Esophagus (tissue), 2 donors: Measurements from ENCODE around the gene AMTN. TPM values are rescaled to one million over a fixed set of nuclear protein-coding genes. Genes with fewer than 3 reads are reported as not detected.
"Not testable (repeated sequence)": the region's sequence is repeated elsewhere in the genome, so short reads cannot be mapped to it uniquely, and the experiment has no call there.

Experiments used
- H3K27ac ChIP-seq, 2 donors: one replicate each; pipeline ENCODE4 v1.5.1; 2013; ENCODE audit warnings: low read depth in 2 of 2, mild to moderate bottlenecking in 2 of 2, inconsistent platforms in 1 of 2, low read length in 1 of 2, moderate library complexity in 1 of 2
- H3K27me3 ChIP-seq, 2 donors: one replicate each; pipeline ENCODE4 v1.6.1; 2013; ENCODE audit warnings: low read length in 2 of 2, control low read depth in 1 of 2, mild to moderate bottlenecking in 1 of 2; ENCODE audit not compliant: insufficient read depth in 2 of 2, control insufficient read depth in 1 of 2
- H3K36me3 ChIP-seq, 2 donors: one replicate each; pipeline ENCODE4 v1.6.1; 2013; ENCODE audit warnings: low read length in 1 of 2; ENCODE audit not compliant: control insufficient read depth in 2 of 2, insufficient read depth in 2 of 2
- H3K4me1 ChIP-seq, 2 donors: one replicate each; pipeline ENCODE4 v1.6.1; 2013; ENCODE audit warnings: low read length in 1 of 2; ENCODE audit not compliant: control insufficient read depth in 2 of 2, insufficient read depth in 2 of 2
- H3K4me3 ChIP-seq, 2 donors: one replicate each; pipeline ENCODE4 v1.5.1; 2013; ENCODE audit warnings: low read length in 2 of 2, mild to moderate bottlenecking in 2 of 2, low read depth in 1 of 2, moderate library complexity in 1 of 2
- H3K9me3 ChIP-seq, 2 donors: one replicate each; pipeline ENCODE4 v1.6.1; 2013; ENCODE audit warnings: mild to moderate bottlenecking in 2 of 2, low read depth in 1 of 2, low read length in 1 of 2, moderate library complexity in 1 of 2; ENCODE audit not compliant: control insufficient read depth in 2 of 2, insufficient read depth in 1 of 2
- WGBS, 2 donors: extraction: QIAGEN DNeasy Blood & Tissue Kit; methylation state at CpG; one replicate each; pipeline ENCODE4 v1.1.7; 2013; 5-methylcytosine and 5-hydroxymethylcytosine counted together
- polyA plus RNA-seq, 2 donors: library from polyadenylated mRNA; stranded (reverse); fragments of 200-250 nt; gene quantifications; one replicate each; pipeline ENCODE4 v1.2.3, GENCODE V29; 2013
- donor health status: healthy with polysubstance abuse.
- donor health status: Bipolar disorder and iron deficiency.

The AMTN gene, protein sequence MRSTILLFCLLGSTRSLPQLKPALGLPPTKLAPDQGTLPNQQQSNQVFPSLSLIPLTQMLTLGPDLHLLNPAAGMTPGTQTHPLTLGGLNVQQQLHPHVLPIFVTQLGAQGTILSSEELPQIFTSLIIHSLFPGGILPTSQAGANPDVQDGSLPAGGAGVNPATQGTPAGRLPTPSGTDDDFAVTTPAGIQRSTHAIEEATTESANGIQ
- polyA plus RNA-seq: under 1 TPM; 0.09 to 0.47 TPM

DNA sequence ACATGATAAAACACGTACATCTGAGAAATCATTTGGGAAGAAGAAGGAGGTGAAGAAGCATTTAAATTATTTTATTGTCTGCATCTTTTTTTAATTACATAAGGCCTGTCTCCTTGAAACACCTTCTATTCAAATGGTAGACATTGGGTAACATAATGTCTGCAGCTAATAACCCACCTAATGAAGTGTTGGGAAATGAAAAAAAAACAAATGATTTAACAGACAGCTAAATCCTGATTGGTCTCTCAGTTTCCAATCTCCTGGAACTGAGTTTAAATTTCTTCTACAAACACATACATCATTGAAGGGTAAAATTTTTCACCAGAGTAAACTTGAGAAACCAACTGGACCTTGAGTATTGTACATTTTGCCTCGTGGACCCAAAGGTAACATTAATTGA, at the start of gene AMTN:
AMTN (plus strand) TSS at position 301 of the 400 bp plus-strand sequence. CDS start 209 bp downstream, outside the sequence.
- no peak within 1 kb of the TSS for H3K27ac ChIP-seq
- no peaks in the 10 kb centered on the region for H3K9me3 ChIP-seq
- no peak within 1 kb of the TSS for H3K4me3 ChIP-seq
- H3K27me3 ChIP-seq: peaks cover 0 to 2% of the 10 kb centered on the region in 2 donors
- 63 to 69% methylated on average over 2 of the region's 2 CpGs for WGBS, 2 donors
- H3K4me1 ChIP-seq: no peaks in the 10 kb centered on the region
- no peaks in the 10 kb centered on the region for H3K36me3 ChIP-seq

DNA sequence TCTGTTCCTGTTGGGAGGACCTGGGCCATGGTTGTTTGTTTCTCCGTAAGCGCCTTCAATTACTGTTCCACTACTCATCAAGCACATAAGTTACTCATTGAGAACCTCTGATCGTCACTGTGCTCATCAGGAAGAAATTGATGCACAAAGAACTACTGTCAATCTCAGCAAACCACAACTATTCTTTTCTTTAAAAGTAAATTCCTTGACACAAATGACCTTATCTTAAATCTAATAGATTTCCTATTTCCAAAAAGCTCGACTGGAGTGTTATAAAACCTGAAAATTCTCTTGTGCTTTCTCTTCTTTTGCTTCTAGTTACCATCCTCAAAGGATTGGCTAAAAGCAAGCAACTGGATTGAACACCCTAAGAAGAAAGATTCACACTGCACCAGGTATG, 46.5 kb upstream of the AMTN start, which contains the start of gene MUC7:
MUC7 (plus strand) TSS at position 301 of the 400 bp plus-strand sequence. CDS start 1,825 bp downstream, outside the sequence.
- Histone ChIP-seq H3K4me1 (no peaks in the 10 kb centered on the region), H3K4me3 (no peak within 1 kb of the TSS), H3K9me3 (no peaks in the 10 kb centered on the region), H3K36me3 (no peaks in the 10 kb centered on the region), H3K27me3 (no peaks in the 10 kb centered on the region), H3K27ac (no peak within 1 kb of the TSS)
- WGBS, 2 donors: 69% methylated on average over 4 of the region's 4 CpGs

DNA sequence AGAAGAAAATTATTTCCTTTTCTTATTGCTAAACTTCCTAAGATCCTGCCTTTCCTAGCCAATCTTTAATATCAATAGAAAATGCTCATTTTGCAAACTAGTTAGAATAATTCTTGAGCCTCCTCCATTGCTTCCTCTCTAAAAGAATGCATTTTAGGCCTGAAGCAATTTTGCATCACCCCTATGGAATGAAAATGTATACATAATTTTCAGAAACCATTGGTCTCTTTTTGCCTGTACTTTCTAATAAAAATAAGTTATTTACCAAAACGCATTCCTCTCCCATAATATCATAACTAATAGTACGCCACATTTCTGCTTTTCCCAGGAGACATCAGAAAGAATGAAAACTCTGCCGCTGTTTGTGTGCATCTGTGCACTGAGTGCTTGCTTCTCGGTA, 44.7 kb upstream of the AMTN start:
- Histone ChIP-seq H3K27me3 (no peaks in the 10 kb centered on the region), H3K4me3 (no peak overlapping the region), H3K4me1 (no peaks in the 10 kb centered on the region), H3K27ac (no peak overlapping the region), H3K36me3 (no peaks in the 10 kb centered on the region), H3K9me3 (no peaks in the 10 kb centered on the region)
- 86 to 88% methylated on average over 4 of the region's 4 CpGs for WGBS, 2 donors

DNA sequence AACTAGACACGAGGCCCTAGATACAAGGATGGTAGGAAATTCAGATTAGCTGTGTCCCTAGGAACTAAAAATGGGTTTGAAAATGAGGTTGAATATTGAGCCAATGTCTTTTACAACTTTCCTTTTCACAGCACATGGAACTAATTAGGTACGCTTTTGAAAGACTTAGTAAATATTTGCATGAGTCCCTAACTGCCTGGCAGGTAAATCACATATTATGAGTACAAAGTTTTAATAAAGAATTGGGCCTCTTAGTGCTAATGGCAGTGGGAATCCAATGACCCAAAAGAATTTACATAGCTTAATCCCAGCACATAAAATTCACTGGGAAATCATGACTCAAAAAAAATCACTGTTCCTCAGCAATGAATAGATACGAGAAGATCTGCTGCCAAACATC, 29.6 kb upstream of the AMTN start:
- Histone ChIP-seq H3K4me3 (no peak overlapping the region), H3K27ac (no peak overlapping the region), H3K4me1 (no peaks in the 10 kb centered on the region), H3K36me3 (no peaks in the 10 kb centered on the region), H3K27me3 (no peaks in the 10 kb centered on the region), H3K9me3 (no peaks in the 10 kb centered on the region)
- WGBS, 2 donors: 52 to 62% methylated on average over 3 of the region's 3 CpGs

DNA sequence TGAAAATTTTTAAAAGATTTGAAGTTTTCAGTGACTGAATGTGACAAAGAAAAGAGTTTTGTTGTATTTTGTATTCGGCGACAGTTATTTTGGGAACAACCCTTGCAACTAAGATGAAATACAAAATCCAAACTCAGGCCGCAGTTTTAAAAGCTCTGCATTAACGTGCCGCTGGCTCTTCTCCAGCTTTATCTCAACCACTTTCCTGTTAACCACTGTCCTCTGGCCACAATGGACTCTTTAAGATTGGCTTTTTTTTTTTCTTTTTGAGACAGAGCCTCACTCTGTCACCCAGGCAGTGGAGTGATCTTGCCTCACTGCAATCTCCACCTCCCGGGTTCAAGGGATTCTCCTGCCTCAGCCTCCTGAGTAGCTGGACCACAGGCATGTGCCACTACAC, 22.1 kb upstream of the AMTN start:
- H3K27ac ChIP-seq: no peak overlapping the region
- no peak overlapping the region for H3K4me3 ChIP-seq
- no peaks in the 10 kb centered on the region for H3K9me3 ChIP-seq
- H3K36me3 ChIP-seq: no peaks in the 10 kb centered on the region
- H3K27me3 ChIP-seq: no peaks in the 10 kb centered on the region
- no peaks in the 10 kb centered on the region for H3K4me1 ChIP-seq
- WGBS, 2 donors: 70 to 85% methylated on average over 6 of the region's 6 CpGs

DNA sequence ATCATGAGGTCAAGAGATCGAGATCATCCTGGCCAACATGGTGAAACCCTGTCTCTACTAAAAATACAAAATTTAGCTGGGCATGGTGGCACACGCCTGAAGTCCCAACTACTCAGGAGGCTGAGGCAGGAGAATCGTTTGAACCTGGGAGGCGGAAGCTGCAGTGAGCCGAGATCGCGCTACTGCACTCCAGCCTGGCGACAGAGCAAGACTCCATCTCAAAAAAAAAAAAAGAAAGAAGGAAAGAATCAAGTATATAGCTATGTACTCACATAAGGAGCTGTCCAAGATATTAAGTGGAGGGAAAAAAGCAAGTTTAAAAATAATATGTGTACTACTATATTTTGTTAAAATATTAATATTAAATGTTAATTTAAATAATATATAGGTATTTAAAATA, 16.5 kb upstream of the AMTN start:
- H3K27ac ChIP-seq, H3K36me3 ChIP-seq, H3K9me3 ChIP-seq, H3K4me1 ChIP-seq, H3K27me3 ChIP-seq, H3K4me3 ChIP-seq: not testable (repeated sequence)
- 78 to 90% methylated on average over 8 of the region's 8 CpGs for WGBS, 2 donors

DNA sequence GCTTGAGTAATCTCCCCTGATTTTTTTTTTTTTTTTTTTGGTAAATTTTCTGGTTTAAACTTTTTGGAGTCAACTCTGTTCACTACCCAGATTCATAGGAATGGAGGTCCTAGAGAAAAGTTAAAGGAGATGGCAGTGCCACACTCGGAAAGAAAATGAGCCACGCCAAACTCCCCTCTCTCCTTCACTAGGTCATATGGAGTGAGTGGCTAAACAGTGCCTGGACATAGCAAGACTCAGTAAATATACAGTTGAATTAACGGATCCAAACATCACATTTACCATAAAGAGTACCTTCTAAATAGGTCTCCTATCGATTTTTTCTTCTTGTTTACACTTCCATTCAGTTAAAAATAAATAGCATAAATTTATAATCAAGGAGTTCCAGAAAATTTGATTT, 13.6 kb upstream of the AMTN start:
- H3K27ac ChIP-seq: no peak overlapping the region
- H3K36me3 ChIP-seq: no peaks in the 10 kb centered on the region
- 46 to 51% methylated on average over 4 of the region's 4 CpGs for WGBS, 2 donors
- no peak overlapping the region for H3K4me3 ChIP-seq
- no peaks in the 10 kb centered on the region for H3K9me3 ChIP-seq
- H3K27me3 ChIP-seq: no peaks in the 10 kb centered on the region
- no peaks in the 10 kb centered on the region for H3K4me1 ChIP-seq

DNA sequence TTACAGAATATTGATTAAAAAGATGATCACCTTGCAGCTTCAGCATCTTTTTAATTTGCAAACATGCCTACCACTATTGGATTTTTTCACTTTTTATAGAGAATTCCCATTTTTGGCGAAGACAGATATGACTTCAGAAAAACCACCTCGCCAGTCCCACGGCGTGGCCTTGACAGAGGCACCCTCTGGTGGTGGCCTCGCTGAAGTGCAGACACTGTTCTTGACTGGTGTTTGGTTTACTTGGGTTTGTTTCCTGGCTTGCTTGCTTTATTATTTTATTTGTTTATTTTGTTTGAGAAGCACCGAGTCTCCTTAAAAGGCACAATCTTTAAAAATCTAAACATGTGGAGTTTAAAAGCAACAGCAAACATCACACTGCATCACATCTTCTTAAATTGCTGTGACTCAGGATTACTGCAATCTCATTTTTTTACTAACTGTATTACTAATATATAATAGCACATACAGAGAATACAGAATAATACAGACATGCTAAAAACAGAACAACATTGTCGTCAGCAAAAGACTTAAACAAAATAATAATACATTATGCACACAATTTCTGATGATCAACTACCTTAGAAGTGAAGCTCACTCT, 13.1 kb upstream of the AMTN start:
- Histone ChIP-seq H3K4me1 (no peaks in the 10 kb centered on the region), H3K36me3 (no peaks in the 10 kb centered on the region), H3K27me3 (no peaks in the 10 kb centered on the region), H3K9me3 (no peaks in the 10 kb centered on the region), H3K27ac (no peak overlapping the region), H3K4me3 (no peak overlapping the region)
- WGBS, 2 donors: 4% methylated on average over 7 of the region's 7 CpGs

DNA sequence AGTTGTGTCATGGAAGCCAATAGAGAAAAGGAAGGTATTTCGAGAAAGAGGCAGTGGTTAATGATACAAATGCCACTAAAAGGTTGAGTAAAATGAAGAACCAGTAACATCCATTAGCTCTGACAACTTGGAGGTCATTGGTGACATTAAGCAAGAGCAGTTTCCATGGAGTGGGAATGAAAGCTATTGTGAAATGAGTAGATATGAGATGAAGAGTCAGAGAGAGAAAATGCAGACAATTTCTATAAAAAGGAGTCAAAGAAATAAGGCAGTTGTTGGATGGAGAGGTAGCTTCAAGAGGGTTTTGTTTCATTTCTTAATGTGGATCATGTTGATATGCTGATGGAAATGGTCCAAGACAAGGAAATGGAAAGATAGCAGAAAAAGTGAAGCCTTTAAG, 9.6 kb upstream of the AMTN start:
- Histone ChIP-seq H3K4me1 (no peaks in the 10 kb centered on the region), H3K36me3 (no peaks in the 10 kb centered on the region), H3K27ac (no peak overlapping the region), H3K9me3 (no peaks in the 10 kb centered on the region), H3K27me3 (no peaks in the 10 kb centered on the region), H3K4me3 (no peak overlapping the region)
- 61 to 79% methylated on average over 1 of the region's 1 CpG for WGBS, 2 donors

DNA sequence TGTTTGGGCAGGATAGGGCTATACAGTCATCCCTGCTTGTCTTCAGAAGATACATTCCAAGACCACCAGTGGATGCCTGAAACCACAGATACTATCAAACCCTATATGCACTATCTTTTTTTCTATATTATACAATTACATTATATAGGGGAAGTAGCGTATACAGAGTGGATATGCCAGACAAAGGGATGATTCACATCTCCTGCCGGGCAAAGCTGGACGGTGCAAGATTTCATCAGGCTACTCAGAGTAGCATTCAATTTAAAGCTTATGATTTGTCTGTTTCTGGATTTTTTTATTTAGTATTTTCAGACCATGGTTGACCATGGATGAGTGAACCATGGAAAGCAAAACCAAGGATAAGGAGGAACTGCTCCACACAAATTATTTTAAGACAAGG, 7.0 kb upstream of the AMTN start:
- whole genome bisulfite sequencing, 2 donors: 77 to 86% methylated on average over 3 of the region's 3 CpGs
- no peaks in the 10 kb centered on the region for H3K4me1 ChIP-seq
- no peaks in the 10 kb centered on the region for H3K9me3 ChIP-seq
- no peak overlapping the region for H3K4me3 ChIP-seq
- H3K27me3 ChIP-seq: peaks cover 0 to 2% of the 10 kb centered on the region in 2 donors
- H3K36me3 ChIP-seq: no peaks in the 10 kb centered on the region
- H3K27ac ChIP-seq: no peak overlapping the region
